GM12874 (cell line): ENCODE measurements around the gene GRIA2.

Experiments
- CTCF ChIP-seq: IDR thresholded peaks from 2 replicates; pipeline ENCODE4 v1.5.1; 2011; ENCODE audit warnings: low read depth, mild to moderate bottlenecking, control low read depth, low read length, moderate library complexity; ENCODE audit not compliant: insufficient read depth

GRIA2 gene

GRCh38 chr4:157320092-157320491, 99.6 kb downstream of the GRIA2 start:
- TF ChIP-seq CTCF = no peak

GRCh38 chr4:157327666-157328065, 107.1 kb downstream of the GRIA2 start:
- TF ChIP-seq CTCF = no peak

- TF ChIP-seq CTCF = no peak
Observed at GRCh38 chr4:157357887-157358286, 137.4 kb downstream of the GRIA2 start.

- no peak for TF ChIP-seq CTCF
Observed at GRCh38 chr4:157358439-157358838, 137.9 kb downstream of the GRIA2 start.

GRCh38 chr4:157358851-157359250, 138.3 kb downstream of the GRIA2 start:
- TF ChIP-seq CTCF = no peak

GRCh38 chr4:157363360-157363759, 142.8 kb downstream of the GRIA2 start:
- no peak for TF ChIP-seq CTCF

GRCh38 chr4:157372154-157372553, 151.6 kb downstream of the GRIA2 start:
- no peak for TF ChIP-seq CTCF

- no peak for TF ChIP-seq CTCF
Observed at GRCh38 chr4:157372567-157372966, 152.0 kb downstream of the GRIA2 start.
